HepG2 (cell line): ENCODE measurements around the gene CEACAM5. TPM values are rescaled to one million over a fixed set of nuclear protein-coding genes. Genes with fewer than 3 reads are reported as not detected.
A peak's percentile ranks its signal among the peaks of the same experiment; 100 is the strongest.

Experiments
- ATAC-seq: fragments of 200-7000 bp; cut with Tn5 transposase; 3 replicates; pipeline ENCODE4 v1.9.1; 2020; ENCODE audit warnings: mild to moderate bottlenecking, moderate library complexity
- BruUV-seq: library from RNA; stranded (reverse); fragments of 400-500 nt; replicated peaks from 2 replicates; lab custom pipeline; 2021; lab: Mats Ljungman, UMichigan
- CTCF ChIA-PET: fragments of 300-600 bp; formaldehyde crosslinking; extraction: SDS; loops from one replicate; lab custom pipeline; 2021; ENCODE audit warnings: low total read pairs, inconsistent platforms, low intra/inter-chr PET ratio; lab: Yijun Ruan, JAX
- POLR2A ChIA-PET: fragments of 350-600 bp; sonication (Branson Sonifier 250); formaldehyde crosslinking; loops from one replicate; lab custom pipeline; 2020; ENCODE audit warnings: antibody characterized with exemption, inconsistent platforms; lab: Yijun Ruan, JAX
- DNase-seq: peaks from one replicate; pipeline ENCODE4 v3.0.0-alpha.2; 2015; ENCODE audit warnings: low spot score
- FAIRE-seq: peaks from 3 replicates; lab custom pipeline; 2011; peaks lifted over from hg19 to GRCh38; lab: Jason Lieb, UNC
- H2AFZ ChIP-seq: one replicate; pipeline ENCODE4 v1.6.1; 2011; ENCODE audit warnings: low read length, inconsistent platforms
- H3K27ac ChIP-seq: fragments of 300-600 bp; 3 replicates; pipeline ENCODE4 v1.8.0; 2011; ENCODE audit warnings: mixed run types, mild to moderate bottlenecking, mixed read lengths, low read length, inconsistent platforms; ENCODE audit not compliant: insufficient read depth; ENCODE audit errors: extremely low read length
- H3K27me3 ChIP-seq, 2 experiments: fragments of 200-600 bp in 1 of 2; 2 replicates in 1 of 2; 3 replicates in 1 of 2; pipeline versions ENCODE4 v1.6.0 to v1.8.0; 2011; ENCODE audit warnings: low read length in 2 of 2, mild to moderate bottlenecking in 2 of 2, moderate library complexity in 2 of 2, inconsistent platforms in 1 of 2; ENCODE audit not compliant: insufficient read depth in 2 of 2, control insufficient read depth in 1 of 2
- H3K36me3 ChIP-seq, 2 experiments: fragments of 200-600 bp in 1 of 2; replicated peaks in 1 of 2; 2 replicates in 1 of 2; 3 replicates in 1 of 2; pipeline versions ENCODE4 v1.5.1 to v1.8.0; 2011; ENCODE audit warnings: low read length in 2 of 2, inconsistent platforms in 1 of 2; ENCODE audit not compliant: insufficient read depth in 2 of 2, control insufficient read depth in 1 of 2
- H3K4me1 ChIP-seq: 2 replicates; pipeline ENCODE4 v1.5.1; 2012; ENCODE audit warnings: low read length, inconsistent platforms; ENCODE audit not compliant: insufficient read depth
- H3K4me2 ChIP-seq: 2 replicates; pipeline ENCODE4 v1.6.0; 2011; ENCODE audit warnings: low read depth, low read length, inconsistent platforms
- H3K4me3 ChIP-seq, 3 experiments: fragments of 200-600 bp in 1 of 3; sonication (generic), shearing (Covaris generic) in 1 of 3; replicated peaks in 1 of 3; 2 replicates each; pipeline ENCODE4 v1.5.1; 2011 to 2016; ENCODE audit warnings: low read length in 3 of 3, inconsistent platforms in 2 of 3, low read depth in 2 of 3, mild to moderate bottlenecking in 2 of 3, control low read depth in 1 of 3, mixed read lengths in 1 of 3; ENCODE audit not compliant: insufficient read depth in 1 of 3
- H3K79me2 ChIP-seq: one replicate; pipeline ENCODE4 v1.6.1; 2011; ENCODE audit warnings: low read length, inconsistent platforms; ENCODE audit not compliant: insufficient read depth
- H3K9ac ChIP-seq: 2 replicates; pipeline ENCODE4 v1.6.0; 2011; ENCODE audit warnings: mild to moderate bottlenecking, low read depth, low read length, inconsistent platforms; ENCODE audit not compliant: insufficient read depth
- H3K9me3 ChIP-seq: 2 replicates; pipeline ENCODE4 v1.5.1; 2012; ENCODE audit warnings: mild to moderate bottlenecking, low read length
- H4K20me1 ChIP-seq: 2 replicates; pipeline ENCODE4 v1.6.0; 2011; ENCODE audit warnings: inconsistent platforms, mild to moderate bottlenecking, low read length, moderate library complexity; ENCODE audit not compliant: insufficient read depth
- CBFB ChIP-seq: sonication (generic); formaldehyde crosslinking; IDR thresholded peaks from 2 replicates; pipeline ENCODE4 v1.4.0; 2020; ENCODE audit warnings: missing genetic modification reagents
- CREB1 ChIP-seq, 2 experiments: fragments of 450-650 bp in 1 of 2; IDR thresholded peaks; 2 replicates each; pipeline ENCODE4 v1.6.1; 2016 to 2017; ENCODE audit warnings: control low read depth in 1 of 2, mild to moderate bottlenecking in 1 of 2, missing compliant biosample characterization in 1 of 2, missing genetic modification characterization in 1 of 2
- MBD4 ChIP-seq: IDR thresholded peaks from 2 replicates; pipeline ENCODE4 v1.6.1; 2012; ENCODE audit warnings: low read length, inconsistent platforms, borderline replicate concordance
- MZF1 ChIP-seq: sonication (generic); formaldehyde crosslinking; IDR thresholded peaks from 2 replicates; pipeline ENCODE4 v1.8.1; 2023; ENCODE audit warnings: mild to moderate bottlenecking, missing genetic modification reagents, borderline replicate concordance
- POLR2AphosphoS2 ChIP-seq: IDR thresholded peaks from 2 replicates; pipeline ENCODE4 v1.6.1; 2011; ENCODE audit warnings: low read depth, low read length, improper control_type of control experiment
- STAG1 ChIP-seq: sonication (generic); formaldehyde crosslinking; IDR thresholded peaks from 2 replicates; pipeline ENCODE4 v1.4.0; 2020; ENCODE audit warnings: missing genetic modification reagents
- ZBTB10 ChIP-seq: sonication (generic); formaldehyde crosslinking; IDR thresholded peaks from 2 replicates; pipeline ENCODE4 v1.4.0; 2020; ENCODE audit warnings: missing genetic modification reagents, borderline replicate concordance
- ZFP82 ChIP-seq: sonication (generic); formaldehyde crosslinking; IDR thresholded peaks from 2 replicates; pipeline ENCODE4 v1.5.1; 2020; ENCODE audit warnings: mild to moderate bottlenecking, missing genetic modification reagents, borderline replicate concordance
- ZNF143 ChIP-seq: sonication (generic); formaldehyde crosslinking; IDR thresholded peaks from 2 replicates; pipeline ENCODE4 v1.4.0; 2020; ENCODE audit warnings: missing genetic modification reagents
- ZNF30 ChIP-seq: sonication (generic); formaldehyde crosslinking; IDR thresholded peaks from 2 replicates; pipeline ENCODE4 v1.5.0; 2020; ENCODE audit warnings: mild to moderate bottlenecking, missing genetic modification reagents
- ZNF451 ChIP-seq: sonication (generic); formaldehyde crosslinking; IDR thresholded peaks from 2 replicates; pipeline ENCODE4 v1.5.0; 2020; ENCODE audit warnings: mild to moderate bottlenecking, missing genetic modification reagents
- ZNF674 ChIP-seq: sonication (generic); formaldehyde crosslinking; IDR thresholded peaks from 2 replicates; pipeline ENCODE4 v1.5.0; 2020; ENCODE audit warnings: low read depth, mild to moderate bottlenecking, missing genetic modification reagents
- ZSCAN12 ChIP-seq: sonication (generic); formaldehyde crosslinking; IDR thresholded peaks from 2 replicates; pipeline ENCODE4 v1.9.0; 2021; ENCODE audit warnings: mild to moderate bottlenecking, missing genetic modification reagents
- WGBS: methylation state at CpG from one replicate; pipeline ENCODE4 v1.1.6; 2017; ENCODE audit warnings: low lambda C conversion rate; 5-methylcytosine and 5-hydroxymethylcytosine counted together
- in situ Hi-C: cut with HindIII; loops from 2 replicates; pipeline ENCODE4 v1.10.0; 2017; ENCODE audit warnings: low pct_unique_long_range_greater_than_20kb; ENCODE audit not compliant: extremely low pct_ligation_motif_present
- intact Hi-C: fragments of 100-400 bp; cut with micrococcal nuclease; formaldehyde crosslinking; loops from one replicate; pipeline ENCODE4 v1.10.0; 2022; ENCODE audit not compliant: unreplicated experiment
- polyA plus RNA-seq, 8 experiments: library from polyadenylated mRNA; depleted of rRNA in 3 of 8; stranded (reverse) in 7 of 8; unstranded in 1 of 8; fragments of >200 nt; fragmentation: Illumina TruSeq in 4 of 8; extraction: Trizol in 4 of 8; gene quantifications; 2 replicates each; pipeline versions ENCODE4 v1.2.1 to v1.2.3, GENCODE V29; 2011 to 2016; ENCODE audit warnings: low read depth in 4 of 8, missing spikeins in 1 of 8, mixed read lengths in 1 of 8; ENCODE audit not compliant: insufficient read depth in 1 of 8
- total RNA-seq, 5 experiments: library from RNA; depleted of rRNA; stranded (reverse); fragments of >200 nt; fragmentation: Illumina TruSeq; extraction: Trizol; gene quantifications; 2 replicates each; pipeline ENCODE4 v1.2.3, GENCODE V29; 2016; ENCODE audit warnings: low read depth in 1 of 5

The CEACAM5 gene
- total and polyA plus RNA-seq, 2 of the 13 experiments (the other 11 are each of a cell fraction or from before 2014, with no cell fraction given): not detected

GRCh38 chr19:41709951-41710645 is 1.7 kb downstream of the CEACAM5 start:
- DNase-seq: no peak

GRCh38 chr19:41711376-41712261 is 3.2 kb downstream of the CEACAM5 start:
- POLR2A ChIA-PET: no interaction called here
- BruUV-seq: no TSS peak

More at GRCh38 chr19:41709951-41710645, 1.7 kb downstream of the CEACAM5 start:
- Histone ChIP-seq H3K27me3 (peaks cover 1 to 28% of the 10 kb centered on the region in 2 experiments; a peak in 4 of 5 replicates), H3K9me3 (no peaks in the 10 kb centered on the region), H3K4me1 (0 out of 2 replicates have a peak, but pooled peaks cover 5% of the 10 kb centered on the region), H3K4me2 (no peak overlapping the region), H2AFZ (no peak overlapping the region), H3K4me3 (no peak overlapping the region), H3K27ac (no peak overlapping the region), H4K20me1 (no peaks in the 10 kb centered on the region), H3K79me2 (no peaks in the 10 kb centered on the region), H3K9ac (no peak overlapping the region), H3K36me3 (no peaks in the 10 kb centered on the region)
- in situ Hi-C loops: no loop called here
- intact Hi-C loops: no loop called here
- ATAC-seq (no peak), FAIRE-seq (no peak)
- WGBS: 6% methylated on average over 6 of the region's 8 CpGs
- CTCF ChIA-PET: no interaction called here
- TF ChIP-seq CREB1 (IDR thresholded peaks at IDR 0.05) (0 out of 2 replicates have a peak, but pooled peaks have one; percentile 25), CREB1 (CRISPR knock-in tag; IDR thresholded peaks at IDR 0.05) (no peak), ZNF451 (CRISPR knock-in tag) (no peak)
- BruUV-seq: no TSS peak
- POLR2A ChIA-PET: no interaction called here

More at GRCh38 chr19:41711376-41712261, 3.2 kb downstream of the CEACAM5 start:
- in situ Hi-C loops (no loop called here), intact Hi-C loops (no loop called here)
- Histone ChIP-seq H3K36me3 (no peaks in the 10 kb centered on the region), H3K27ac (no peak overlapping the region), H3K4me2 (no peak overlapping the region), H3K4me3 (no peak overlapping the region), H3K9ac (no peak overlapping the region), H4K20me1 (no peaks in the 10 kb centered on the region), H3K27me3 (peaks cover 1 to 28% of the 10 kb centered on the region in 2 experiments; a peak in 4 of 5 replicates), H2AFZ (no peak overlapping the region), H3K4me1 (0 out of 2 replicates have a peak, but pooled peaks cover 5% of the 10 kb centered on the region), H3K79me2 (no peaks in the 10 kb centered on the region), H3K9me3 (no peaks in the 10 kb centered on the region)
- CTCF ChIA-PET: no interaction called here
- WGBS: 8% methylated on average over 10 of the region's 13 CpGs
- TF ChIP-seq STAG1 (CRISPR knock-in tag) (no peak), ZNF143 (CRISPR knock-in tag) (no peak), ZFP82 (CRISPR knock-in tag) (no peak), MBD4 (no peak), ZBTB10 (no peak), POLR2AphosphoS2 (no peak), ZSCAN12 (CRISPR knock-in tag) (no peak), MZF1 (CRISPR knock-in tag) (no peak), CBFB (CRISPR knock-in tag) (no peak), ZNF674 (CRISPR knock-in tag) (no peak), ZNF30 (CRISPR knock-in tag) (no peak)
- no peak for DNase-seq
- FAIRE-seq: no peak
- no peak for ATAC-seq
